AG04449 (cell line): Measurements from ENCODE around the gene TSPEAR.

Experiments used
- CTCF ChIA-PET: fragments of 350-600 bp; formaldehyde crosslinking; extraction: SDS; loops from one replicate; lab custom pipeline; 2021; ENCODE audit warnings: antibody characterized with exemption; lab: Yijun Ruan, JAX
- POLR2A ChIA-PET: fragments of 400-600, 350-600 bp; formaldehyde crosslinking; extraction: SDS; loops from one replicate; lab custom pipeline; 2020; ENCODE audit warnings: antibody characterized with exemption, inconsistent platforms; lab: Yijun Ruan, JAX
- DNase-seq: peaks from one replicate; pipeline ENCODE4 v3.0.0-alpha.2; 2010; ENCODE audit warnings: low read depth, low spot score
- H3K4me3 ChIP-seq: 2 replicates; pipeline ENCODE4 v1.5.1; 2011; ENCODE audit warnings: low read depth, mild to moderate bottlenecking, control low read depth, low read length
- TF ChIP-seq, protein P1 (sequence below): IDR thresholded peaks from one replicate; pipeline ENCODE4 v1.5.1; 2011; ENCODE audit warnings: mild to moderate bottlenecking, moderate library complexity, low read length, control low read depth, inconsistent platforms; ENCODE audit not compliant: insufficient read depth; ENCODE audit errors: missing control alignments

The TSPEAR gene

DNA sequence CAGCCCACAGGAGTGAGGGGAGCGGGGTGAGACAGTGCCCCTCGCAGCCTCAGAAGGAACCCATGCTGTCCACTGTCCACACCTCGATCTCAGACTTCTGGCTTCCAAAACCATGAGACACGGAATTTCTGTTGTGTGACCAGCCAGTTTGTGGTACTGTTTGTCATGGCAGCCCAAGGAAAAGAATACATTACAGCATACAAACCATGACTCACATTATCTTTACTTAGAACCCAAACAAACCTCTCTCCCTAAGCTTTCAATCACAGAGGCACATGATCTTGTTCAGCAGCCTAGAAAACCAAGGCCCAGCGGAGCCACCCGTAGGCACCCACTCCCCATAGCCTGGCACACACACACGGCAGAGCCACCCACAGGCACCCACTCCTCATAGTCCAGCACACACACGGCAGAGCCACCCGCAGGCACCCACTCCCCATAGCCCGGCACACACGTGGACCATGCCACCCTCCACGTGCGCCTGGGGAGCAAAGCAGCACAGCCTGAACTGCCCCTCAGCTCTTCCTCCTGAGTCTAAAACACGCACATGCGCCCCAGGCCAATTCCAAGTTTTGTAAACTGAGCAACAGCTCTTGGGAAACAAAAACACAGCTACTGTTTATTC is 138.3 kb downstream of the TSPEAR start:
- H3K4me3 ChIP-seq = no peak overlapping the region
- ChIA-PET POLR2A (interaction anchor here (0.7 kb wide), 1 partner anchor 19 kb away, joined by 3 read pairs; the partner anchor contains the start of gene KRTAP10-6), CTCF (no interaction called here)
- TF ChIP-seq, protein P1, sequence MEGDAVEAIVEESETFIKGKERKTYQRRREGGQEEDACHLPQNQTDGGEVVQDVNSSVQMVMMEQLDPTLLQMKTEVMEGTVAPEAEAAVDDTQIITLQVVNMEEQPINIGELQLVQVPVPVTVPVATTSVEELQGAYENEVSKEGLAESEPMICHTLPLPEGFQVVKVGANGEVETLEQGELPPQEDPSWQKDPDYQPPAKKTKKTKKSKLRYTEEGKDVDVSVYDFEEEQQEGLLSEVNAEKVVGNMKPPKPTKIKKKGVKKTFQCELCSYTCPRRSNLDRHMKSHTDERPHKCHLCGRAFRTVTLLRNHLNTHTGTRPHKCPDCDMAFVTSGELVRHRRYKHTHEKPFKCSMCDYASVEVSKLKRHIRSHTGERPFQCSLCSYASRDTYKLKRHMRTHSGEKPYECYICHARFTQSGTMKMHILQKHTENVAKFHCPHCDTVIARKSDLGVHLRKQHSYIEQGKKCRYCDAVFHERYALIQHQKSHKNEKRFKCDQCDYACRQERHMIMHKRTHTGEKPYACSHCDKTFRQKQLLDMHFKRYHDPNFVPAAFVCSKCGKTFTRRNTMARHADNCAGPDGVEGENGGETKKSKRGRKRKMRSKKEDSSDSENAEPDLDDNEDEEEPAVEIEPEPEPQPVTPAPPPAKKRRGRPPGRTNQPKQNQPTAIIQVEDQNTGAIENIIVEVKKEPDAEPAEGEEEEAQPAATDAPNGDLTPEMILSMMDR = no peak
- no peak for DNase-seq

- DNase-seq = no peak
- POLR2A ChIA-PET = no interaction called here
- TF ChIP-seq, protein P1 = no peak
- CTCF ChIA-PET = no interaction called here
- H3K4me3 ChIP-seq = no peak overlapping the region
Observed at GRCh38 chr21:44571844-44572782, 139.3 kb downstream of the TSPEAR start.

- no peak for DNase-seq
- CTCF ChIA-PET = no interaction called here
- TF ChIP-seq, protein P1 = no peak
Observed at GRCh38 chr21:44571296-44571695, 140.1 kb downstream of the TSPEAR start.

GRCh38 chr21:44569861-44570517 is 141.4 kb downstream of the TSPEAR start:
- DNase-seq = no peak
- ChIA-PET POLR2A (no interaction called here), CTCF (no interaction called here)
- TF ChIP-seq, protein P1 = no peak
- no peak overlapping the region for H3K4me3 ChIP-seq

More at GRCh38 chr21:44571296-44571695, 140.1 kb downstream of the TSPEAR start:
- H3K4me3 ChIP-seq = no peak overlapping the region
- POLR2A ChIA-PET = no interaction called here

DNA sequence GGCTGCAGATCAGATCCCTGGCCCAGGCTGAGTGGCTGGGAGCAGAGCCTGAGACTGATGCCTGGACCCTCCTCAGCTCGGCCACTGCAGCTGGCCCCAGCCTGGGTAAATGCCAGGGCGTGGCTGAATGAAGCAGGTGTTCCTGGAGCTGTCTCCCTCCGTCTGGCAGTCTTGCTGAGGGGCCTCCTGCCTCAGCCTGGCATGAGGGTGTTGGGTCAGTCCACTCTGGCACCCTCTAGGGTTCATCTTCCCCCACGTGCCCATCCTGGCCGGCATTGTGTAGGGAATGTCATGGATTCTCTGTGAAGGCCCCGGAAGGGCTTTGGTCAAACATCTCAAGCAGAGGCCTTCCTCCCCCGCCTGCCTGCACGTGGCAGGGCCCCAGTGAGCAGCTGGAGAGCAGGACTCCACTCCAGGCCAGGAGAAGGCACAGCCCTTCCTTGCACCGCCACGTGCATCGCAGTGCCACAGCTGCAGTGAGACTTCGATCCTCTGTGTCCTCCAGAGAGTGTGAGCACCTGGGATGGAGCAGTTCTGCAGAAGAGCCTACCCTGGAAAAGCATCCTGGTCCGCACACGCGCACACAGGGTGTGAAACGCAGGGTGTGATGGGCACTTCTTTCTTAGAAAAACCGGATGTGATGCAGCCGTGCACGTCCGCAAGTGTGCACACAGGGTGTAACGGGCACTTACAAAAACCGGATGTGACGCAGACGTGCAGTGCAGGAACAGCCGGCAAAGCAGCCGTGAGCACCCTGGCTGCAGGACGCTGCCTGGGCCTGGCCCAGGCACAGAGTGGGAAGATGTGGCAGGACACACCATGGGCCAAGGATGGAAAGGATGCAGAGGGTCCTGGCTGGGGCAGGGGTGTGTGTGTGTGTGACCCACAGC is 142.5 kb downstream of the TSPEAR start:
- no peak overlapping the region for H3K4me3 ChIP-seq
- TF ChIP-seq, protein P1 = no peak
- ChIA-PET CTCF (no interaction called here), POLR2A (no interaction called here)
- DNase-seq = no peak
